Measurements from ENCODE around the gene SMOC1.

The SMOC1 gene

DNA sequence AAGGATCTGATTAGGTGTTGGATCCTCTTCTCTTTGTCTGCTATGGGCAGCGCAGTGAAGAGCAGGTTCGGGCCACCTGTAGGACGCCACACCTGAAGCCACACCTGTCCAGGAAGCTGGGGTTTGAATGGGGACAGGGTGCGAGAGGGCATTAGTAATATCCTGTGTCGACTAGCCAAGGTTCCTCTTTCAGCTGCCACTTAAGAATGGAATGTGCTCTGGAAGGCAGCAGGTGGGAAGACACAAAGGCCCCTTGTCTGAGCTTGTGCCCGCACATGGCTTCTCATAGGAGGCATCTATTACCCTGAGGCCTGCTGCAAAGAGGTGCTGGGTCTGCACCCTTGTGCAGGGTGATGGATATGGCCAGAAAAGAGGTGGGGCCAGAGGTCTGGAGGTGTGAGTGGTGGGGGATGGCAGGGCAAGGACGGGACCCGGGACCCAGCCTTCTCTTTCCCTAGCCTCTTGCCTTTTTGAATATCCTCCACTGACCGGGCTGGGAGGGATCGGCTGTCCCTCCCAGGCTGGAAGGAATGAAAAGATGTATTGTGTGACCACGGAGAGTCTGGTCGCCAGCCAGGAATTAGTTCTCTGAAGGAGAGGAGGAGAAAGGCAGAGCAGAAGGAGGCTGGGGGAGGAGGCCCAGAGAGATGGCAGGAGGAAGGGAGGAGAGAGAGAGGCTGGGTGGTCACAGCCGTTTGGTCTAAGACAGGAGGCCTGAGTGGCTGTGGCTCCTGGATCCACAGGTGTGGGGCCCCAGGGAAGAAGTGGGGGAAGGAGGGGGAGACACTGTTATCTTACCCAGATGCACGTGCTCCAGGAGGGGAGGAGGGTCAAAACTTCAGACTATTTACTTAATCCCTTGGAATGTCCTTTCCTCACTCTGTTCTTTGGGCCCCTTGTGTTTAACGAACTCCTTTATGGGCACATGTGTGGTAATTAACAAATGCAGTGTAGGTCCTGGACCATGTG lies 101.5 kb downstream of the SMOC1 start:
- no peak for DNase-seq (ENCODE audit: low read depth)

DNA sequence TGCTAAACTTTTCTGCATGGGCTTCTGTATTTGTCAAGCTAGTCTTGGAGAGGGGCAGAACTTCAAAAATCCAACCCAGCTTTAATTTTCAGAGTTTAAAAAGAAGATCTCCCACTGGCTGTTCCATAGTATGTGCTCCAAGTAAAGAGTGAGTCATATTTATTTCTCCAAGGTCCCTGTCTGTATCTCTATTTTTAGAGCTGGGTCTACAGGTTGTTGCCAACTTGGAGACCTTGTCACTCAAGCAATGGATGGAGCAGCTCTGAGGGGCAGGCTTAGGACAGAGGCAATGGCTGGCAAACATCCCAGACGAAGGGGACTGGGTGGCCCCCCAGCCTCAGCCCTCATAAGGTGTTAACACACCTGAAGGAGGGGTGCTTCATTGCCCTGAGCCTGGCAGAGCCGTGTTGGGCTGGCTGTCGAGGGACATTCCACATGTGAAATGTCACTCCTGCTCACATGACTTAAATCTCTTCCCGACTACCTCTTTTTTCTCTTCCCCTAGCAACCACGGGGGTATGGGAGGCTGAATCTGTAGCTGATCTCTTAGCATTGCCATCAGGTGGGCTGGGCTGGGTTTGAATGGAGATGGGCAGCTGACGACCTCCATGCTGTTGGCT lies 103.1 kb downstream of the SMOC1 start:
- no peak for DNase-seq (ENCODE audit: low read depth)

DNA sequence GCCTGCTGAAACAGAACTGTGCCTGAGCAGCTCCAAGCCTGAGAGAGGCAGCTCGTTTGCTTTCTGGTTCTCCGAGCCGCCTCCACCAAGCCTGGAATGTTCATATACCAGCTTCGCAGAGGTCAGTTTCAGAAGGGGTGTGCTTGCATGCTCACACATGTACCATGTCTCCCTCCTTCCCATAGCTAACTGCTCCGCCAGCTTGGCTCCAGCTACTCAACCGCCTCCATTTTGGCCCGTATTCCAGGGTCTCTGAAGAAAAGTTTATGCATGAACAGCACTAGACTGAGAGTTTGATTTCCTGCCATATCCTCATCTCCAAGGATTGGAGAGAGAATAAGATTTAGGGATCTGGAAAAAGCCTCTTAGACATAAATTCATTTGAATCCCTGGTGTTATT lies 103.7 kb downstream of the SMOC1 start:
- no peak for DNase-seq (ENCODE audit: low read depth)

DNA sequence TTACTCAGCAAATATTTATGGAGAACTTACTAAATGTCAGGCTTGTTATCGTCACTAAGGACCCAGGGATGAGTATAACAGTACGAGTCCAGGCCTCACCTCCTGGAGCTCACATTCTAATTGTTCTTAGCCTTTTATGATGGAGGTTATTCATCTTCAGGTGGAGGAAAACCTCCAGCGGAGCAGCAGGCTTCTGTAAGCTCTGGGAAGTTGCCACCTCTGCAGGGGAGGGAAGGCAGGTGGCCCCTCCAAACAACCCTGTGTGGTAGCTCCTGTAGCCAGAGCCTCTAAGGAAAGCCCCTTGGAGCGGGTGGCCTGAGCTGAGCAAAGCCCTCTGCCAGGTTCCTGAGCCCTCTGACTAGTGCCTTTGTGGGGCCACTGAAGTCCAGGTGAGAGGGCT lies 104.1 kb downstream of the SMOC1 start:
- no peak for DNase-seq (ENCODE audit: low read depth)

DNA sequence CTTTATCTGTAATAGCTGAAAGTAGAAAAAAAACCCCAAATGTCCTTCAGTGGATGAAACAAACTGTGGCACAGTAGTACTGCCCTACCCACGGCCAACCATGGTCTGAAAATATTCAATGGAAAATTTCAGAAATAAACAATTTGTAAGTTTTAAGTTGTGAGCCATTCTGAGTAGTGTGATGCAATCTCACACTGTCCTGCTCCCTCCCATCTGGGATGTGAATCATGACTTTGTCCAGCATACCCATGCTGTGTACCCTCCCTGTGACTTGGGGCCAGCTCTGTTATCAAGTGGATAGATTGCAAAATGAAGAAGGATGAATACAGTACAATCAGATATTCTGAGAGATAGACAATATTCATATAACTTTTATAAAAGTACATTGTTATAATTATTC lies 106.2 kb downstream of the SMOC1 start:
- peak; percentile 88 for DNase-seq (ENCODE audit: low read depth)

DNA sequence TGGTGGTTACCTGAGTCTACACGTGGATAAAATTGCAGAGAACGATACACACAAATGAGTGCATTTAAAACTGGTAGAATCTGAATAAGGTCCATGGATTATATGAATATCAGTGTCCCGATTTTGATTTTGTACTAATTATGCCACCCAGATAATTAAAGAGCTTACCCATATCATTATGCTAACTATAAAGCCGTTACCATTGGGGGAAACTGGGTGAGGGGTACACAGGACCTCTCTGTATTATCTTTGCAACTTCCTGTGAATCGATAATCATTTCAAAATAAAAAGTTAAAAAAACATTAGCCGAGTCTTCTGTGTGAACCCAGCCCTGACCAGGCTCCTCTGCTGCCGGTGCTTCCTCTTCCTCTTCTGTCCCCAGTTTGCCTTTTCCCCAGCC lies 107.1 kb downstream of the SMOC1 start:
- DNase-seq (ENCODE audit: low read depth): no peak

DNA sequence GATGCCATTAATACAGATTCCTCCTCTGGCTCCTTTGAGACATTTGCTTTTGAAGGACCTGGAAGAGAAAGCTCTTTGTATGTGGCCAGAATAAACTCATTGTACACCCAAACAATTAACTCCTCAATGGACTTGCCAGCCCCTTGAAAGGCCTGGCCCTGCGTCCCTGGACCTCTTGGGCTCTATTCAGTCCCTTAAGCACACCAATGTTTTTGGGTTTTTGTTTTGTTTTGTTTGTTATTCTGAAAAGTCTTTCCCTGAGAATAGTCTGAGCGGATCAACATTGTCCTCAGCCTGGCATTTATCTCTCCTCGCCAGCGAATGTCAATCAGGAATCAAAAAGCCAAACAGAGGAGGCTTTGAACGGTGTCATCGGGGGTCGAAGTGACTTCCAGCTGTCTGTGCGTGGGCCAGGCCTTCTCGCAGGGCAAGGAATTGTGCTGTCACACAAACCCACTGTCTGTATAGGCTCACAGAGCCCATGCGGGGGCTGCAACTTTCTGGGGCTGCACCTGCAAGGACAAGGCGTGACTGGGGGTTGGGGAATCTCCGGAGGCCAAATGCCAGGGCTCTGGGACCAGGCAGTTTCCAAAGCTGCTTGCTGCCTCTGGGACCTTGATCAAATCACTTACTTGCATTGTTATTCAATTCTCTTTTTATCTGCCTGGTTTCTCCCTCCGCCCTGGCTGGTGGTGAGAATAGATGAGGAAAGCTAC lies 108.3 kb downstream of the SMOC1 start:
- DNase-seq (ENCODE audit: low read depth): no peak

DNA sequence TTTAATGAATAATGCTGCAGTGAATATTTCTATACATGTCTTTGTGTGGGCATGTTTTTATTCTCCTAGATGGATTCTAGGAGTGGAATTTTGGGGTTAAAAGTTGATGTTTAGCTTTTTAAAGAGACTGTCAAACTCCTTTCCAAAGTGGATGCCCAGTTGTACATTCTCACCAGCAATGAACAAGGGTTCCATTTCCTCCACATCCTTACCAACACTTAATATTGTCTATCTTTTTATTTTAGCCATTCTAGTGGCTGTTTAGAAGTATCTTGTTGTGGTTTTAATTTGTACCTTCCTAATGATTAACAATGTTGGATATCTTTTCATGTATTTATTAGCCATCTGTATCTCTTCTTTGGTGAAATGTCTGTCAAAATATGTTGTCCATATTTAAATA lies 109.8 kb downstream of the SMOC1 start:
- no peak for DNase-seq (ENCODE audit: low read depth)

DNA sequence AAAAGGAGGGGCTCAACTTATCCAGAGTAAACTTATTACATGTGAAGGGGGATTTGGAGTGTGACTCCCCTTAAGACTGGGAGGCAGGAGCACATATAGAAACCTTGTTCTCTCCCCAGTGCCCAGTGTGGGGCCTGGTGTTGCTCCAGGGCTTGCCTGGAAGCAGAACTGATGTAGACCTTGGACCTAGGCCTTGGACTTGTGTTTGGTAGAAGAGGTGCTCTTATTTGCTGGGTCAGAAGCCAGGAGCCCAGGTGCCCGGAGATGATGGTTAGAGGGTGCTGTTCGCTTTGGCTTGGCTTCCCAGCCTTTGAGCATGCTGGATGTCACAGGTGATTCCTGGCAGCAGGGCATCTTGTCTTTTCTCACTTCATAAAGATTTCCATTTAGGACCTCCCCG lies 110.4 kb downstream of the SMOC1 start:
- no peak for DNase-seq (ENCODE audit: low read depth)

DNA sequence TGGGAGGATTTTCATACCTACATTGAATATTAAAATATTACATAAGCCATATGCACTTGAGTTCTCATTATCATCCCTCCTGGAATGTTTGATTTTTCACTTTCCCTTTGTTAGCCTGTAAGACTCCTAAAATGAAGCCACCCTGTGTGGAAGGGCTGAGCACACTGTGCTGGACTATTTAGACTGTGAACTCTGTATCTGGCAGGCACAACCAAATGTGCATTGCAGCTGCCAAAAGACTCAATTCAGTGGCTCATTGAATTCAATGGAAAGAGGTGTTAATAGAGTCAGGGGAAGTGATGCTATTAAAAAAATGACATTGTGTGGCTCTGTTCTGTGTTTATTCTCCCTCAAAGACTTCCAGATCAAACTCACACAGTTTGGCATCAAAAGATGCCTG lies 111.1 kb downstream of the SMOC1 start:
- DNase-seq (ENCODE audit: low read depth): no peak

DNA sequence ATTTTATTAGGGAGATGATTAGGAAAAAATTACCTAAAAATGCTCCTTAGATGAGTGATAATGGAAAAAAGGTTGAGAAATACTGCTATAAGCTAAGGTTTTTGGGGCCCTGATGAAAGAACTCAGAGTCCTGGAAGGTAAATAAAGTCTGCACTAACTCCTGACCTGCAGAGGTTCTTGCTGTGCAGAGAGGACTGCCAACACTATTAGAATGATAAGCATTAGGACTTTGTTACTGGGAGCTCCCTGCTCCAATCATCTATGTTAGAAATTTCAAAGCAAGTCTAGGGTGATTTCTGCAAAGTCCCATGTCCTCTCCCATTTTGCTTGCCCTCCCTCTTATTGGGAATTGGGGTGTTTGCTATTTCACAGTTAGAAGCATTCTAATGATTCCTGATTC lies 112.2 kb downstream of the SMOC1 start:
- DNase-seq (ENCODE audit: low read depth): no peak

DNA sequence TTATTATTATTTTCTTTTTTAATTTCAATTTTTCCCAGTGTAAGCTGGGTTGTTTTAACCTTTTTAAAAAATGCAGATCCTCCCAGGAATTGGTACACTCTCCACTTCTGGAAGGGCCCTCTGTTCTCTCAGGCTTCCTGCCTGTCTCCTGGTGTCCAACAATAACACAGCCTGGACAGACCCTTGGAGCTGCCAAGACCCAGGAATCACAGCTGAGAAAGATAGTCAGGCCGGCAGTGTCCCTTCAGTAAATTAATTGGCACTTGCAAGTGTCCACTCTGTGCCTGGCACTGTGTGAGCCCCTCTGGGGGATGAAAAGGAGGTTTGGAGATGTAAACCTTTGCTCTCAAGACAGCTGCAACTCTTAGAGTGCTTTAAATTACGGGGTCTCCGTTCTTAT lies 113.3 kb downstream of the SMOC1 start:
- DNase-seq (ENCODE audit: low read depth): no peak

DNA sequence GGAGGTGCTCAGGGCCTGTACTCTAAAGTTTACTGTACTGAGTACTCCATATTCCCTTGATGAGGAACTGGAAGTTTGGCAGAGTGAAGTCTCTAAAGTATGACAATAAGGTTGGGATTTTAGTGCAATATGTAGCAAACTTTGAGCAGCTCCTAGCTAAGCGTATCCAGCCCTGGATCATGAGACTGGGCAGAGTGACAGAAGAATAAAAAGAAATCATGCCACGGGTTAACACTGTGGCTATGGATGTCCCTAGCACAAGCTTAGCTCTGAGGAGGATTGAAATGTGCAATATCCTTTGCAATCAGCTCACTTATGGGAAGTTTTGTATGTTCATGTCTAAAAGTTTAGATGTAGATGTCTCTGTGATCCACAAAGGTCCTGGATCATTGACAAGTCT lies 114.1 kb downstream of the SMOC1 start:
- DNase-seq (ENCODE audit: low read depth): no peak

DNA sequence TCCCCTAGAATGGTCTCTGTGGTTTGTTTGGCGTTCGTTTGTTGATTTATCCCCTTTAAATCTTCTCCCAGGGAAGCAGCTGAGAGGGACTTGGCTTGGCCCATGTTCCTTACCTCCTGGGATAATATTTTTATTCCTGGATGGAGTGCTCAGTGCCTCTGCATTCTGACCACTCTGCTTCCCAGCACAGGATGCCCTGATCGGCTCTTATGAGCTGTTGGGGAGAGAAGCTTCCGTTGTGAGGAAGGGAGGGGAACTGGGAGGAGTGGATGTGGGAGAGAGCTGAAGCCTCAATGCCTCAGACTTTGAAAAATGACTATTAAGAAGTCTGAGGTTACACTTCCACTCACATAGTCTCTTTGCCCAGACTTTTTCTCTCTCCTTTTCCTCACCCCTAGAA lies 114.8 kb downstream of the SMOC1 start:
- DNase-seq (ENCODE audit: low read depth): peak; percentile 34

DNA sequence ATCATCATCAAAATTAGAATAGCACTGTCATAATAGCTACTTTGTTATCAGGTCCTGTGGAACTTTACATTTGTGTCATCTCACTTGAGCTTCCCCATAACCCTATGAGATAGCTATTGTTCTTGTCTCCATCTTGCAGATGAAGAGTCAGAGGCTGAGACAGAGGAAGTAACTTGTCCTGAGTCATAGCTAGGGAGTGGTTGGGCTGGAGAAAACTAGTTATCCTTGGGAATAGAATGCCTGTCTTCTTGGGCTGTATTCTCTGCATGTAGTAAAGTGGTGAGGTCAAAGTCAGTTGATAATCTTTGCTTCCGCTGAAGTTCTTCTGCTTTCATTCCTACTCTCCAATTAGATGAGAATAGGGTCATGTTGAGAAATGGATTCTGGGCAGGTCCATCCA lies 117.0 kb downstream of the SMOC1 start:
- peak; percentile 81 for DNase-seq (ENCODE audit: low read depth)

DNA sequence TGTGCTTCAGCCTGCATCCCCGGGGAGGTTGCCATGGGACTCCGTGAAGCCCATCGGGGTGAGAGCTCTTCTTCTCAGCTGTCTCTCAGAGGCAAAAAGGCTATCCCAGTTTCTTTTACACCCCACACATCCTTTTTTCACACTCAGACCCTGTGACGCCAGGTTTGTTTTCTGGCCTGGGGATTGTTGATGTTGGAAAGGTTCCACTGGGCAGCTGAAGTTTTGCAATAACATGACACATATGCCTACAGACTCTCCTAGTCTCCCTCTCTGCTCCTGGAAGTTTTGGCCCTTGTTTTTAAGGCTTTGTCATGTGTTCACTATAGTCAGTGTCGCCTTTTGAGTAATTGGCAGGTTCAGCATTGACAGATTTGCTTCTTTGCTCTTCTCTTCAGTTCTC lies 118.6 kb downstream of the SMOC1 start:
- DNase-seq (ENCODE audit: low read depth): peak; percentile 93

DNA sequence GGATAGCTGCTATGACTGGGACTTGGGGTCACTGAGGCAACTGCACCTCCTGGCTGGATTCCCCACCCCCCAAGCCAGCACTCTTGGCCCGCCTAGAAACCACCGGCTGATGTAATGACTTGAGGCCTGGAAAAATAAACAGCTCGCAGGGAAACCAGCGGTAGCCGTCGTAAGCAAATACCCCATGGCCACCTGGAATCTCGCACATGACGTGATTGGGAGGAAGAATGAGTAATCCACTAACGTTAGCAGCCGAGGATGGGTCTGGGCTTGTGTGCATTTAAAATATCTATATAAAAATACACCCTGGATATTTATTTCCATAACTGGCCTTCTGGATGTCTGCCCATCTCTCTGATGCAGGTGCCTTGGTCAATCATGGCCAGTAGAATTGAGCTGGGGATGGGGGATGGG lies 120.1 kb downstream of the SMOC1 start:
- DNase-seq (ENCODE audit: low read depth): peak; percentile 99

DNA sequence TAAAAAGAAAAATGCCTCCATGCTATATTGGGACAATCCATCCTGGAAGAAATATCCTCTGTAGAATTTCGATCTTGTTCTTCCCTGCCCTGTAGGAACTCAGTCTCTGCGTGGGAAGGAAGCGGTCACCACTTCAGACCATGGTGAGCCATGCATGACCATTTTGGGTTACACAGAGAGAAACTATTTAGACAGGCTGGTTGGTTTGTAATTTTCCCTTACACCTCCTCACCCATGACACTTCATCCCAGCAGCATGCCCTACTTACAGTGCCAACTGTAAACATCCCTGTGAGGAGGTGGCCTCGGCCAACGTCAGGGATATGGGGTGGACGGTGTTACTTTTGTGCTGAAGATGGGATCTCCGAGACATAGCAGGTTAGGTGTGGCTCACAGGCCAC lies 121.4 kb downstream of the SMOC1 start:
- DNase-seq (ENCODE audit: low read depth): no peak

DNA sequence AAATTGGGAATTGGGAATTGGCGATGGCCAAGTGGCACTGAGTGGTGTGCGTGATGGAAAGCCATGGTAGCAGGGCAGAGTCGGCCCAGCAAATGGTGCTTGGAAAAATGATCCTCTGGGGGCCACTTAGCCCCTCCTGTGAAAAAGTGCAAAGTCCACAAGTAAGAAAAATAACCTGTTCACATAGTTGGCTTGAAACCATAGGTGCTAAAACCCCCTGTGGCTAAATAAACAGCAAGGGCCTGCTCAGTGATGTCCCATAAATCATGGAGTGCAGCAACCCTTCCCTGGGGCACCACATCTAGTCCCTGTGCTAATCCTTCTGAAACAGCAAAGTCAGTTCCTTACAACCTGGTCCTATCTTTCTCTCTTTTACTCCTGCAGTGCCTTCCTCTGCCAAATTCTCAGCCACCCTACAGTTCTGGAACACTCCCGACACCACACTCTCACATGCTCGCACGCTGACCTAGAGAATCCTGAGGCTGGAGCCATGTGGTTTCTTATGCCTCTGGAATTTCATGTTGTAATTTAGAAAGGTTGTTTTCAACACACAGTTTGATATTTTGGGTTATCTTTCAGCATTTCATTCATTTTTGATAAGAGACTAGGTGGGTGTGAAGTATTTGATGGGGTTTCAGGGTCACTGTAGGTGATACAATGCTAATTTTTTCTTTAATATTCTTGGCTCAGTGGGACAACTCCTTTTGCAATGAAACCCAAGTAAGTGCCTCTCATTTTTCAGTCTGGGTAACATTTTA lies 123.6 kb downstream of the SMOC1 start:
- peak; percentile 67 for DNase-seq (ENCODE audit: low read depth)

DNA sequence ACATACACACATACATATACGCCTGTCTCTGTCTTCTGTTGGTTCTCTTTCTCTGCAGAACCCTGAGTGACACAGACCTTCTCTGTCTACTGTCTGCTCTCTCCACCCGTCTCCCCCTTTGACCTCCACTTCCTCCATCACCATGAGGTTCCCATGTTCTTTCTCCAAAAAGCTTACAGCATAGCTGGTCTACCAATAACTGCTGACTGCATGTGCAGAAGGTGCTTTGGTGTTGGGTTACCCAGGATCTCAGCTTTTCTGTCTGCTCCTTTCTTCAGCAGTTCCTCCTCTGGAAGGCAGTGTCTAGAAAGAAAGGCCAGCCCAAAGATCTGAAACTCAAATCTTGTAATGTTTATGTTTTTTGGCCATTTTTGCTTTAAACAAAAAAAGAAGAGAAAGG lies 125.6 kb downstream of the SMOC1 start:
- DNase-seq (ENCODE audit: low read depth): peak; percentile 37

DNA sequence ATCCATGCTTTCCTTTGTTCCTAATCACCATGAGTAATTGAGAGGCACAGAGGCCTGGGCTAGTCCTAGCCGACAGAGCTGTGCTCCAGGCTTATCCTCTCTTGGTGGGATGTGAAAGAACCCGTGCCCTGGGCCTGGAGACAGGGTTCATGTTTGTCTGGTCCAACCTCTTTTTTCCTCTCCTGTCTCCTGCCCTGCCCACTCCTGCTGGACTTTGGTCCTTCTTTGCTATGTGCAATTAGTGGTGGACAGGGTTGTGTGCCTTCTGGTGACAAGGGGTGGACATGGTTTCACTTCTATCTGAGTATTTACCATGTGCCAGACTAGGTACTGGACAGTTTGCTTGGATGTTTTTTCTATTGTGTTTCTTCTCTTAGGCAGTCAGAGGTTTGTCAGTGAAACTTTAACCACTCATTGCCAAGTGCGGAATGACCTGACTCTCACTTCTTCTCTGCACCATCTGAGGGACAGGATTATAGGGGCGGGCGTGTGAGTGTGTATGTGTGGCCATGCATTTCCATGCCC lies 126.1 kb downstream of the SMOC1 start:
- DNase-seq (ENCODE audit: low read depth): no peak

DNA sequence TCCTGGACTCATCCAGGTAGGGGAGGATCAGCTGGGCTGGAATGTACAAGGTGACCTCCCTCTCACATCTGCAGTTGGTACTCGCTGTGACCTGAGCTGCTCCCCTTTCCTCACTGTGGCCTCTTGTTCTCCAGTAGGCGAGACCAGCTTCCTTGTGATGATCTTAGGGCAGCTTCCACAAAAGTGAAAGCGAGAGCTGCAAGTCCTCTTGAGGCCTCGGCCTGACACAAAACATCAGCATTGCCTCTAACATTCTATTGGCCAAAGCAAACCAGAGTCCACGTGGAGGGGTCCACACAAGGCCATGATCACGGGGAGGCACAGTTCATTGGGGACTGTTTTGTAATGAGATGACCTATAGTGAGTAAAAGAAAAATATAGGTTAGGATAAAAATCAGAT lies 127.5 kb downstream of the SMOC1 start:
- DNase-seq (ENCODE audit: low read depth): no peak

All from iris pigment epithelial cell (primary cell).